ENCODE data around the gene KCNS1. TPM values are rescaled to one million over a fixed set of nuclear protein-coding genes. Genes with fewer than 3 reads are reported as not detected.

Gene KCNS1
- total RNA-seq, 1 experiment from 2014 or later, result 0.98 TPM

- H2BK120ac ChIP-seq (ENCODE audit: low read depth, low read length, poor library complexity, severe bottlenecking), result no peak overlapping the region
- TF ChIP-seq CTCF (conservative IDR thresholded peaks at IDR 0.05), result no peak
- no peak overlapping the region for H3T11ph ChIP-seq (ENCODE audit: low read length)
- no peak overlapping the region for H3K18ac ChIP-seq (ENCODE audit: insufficient read length, low read depth, low read length)
- H3K23me2 ChIP-seq (ENCODE audit: insufficient read length, low read depth, low read length, poor library complexity, severe bottlenecking), result no peaks in the 10 kb centered on the region
- peaks cover 2 to 8% (median 4%) of the 10 kb centered on the region in 3 experiments; a peak in 4 of 7 replicates for H3K36me3 Mint-ChIP-seq (ENCODE audit: insufficient read depth in 1 of 3, low read depth in 3 of 3)
- no peaks in the 10 kb centered on the region for H3K9me3 Mint-ChIP-seq
- H3K27ac Mint-ChIP-seq, result no peak overlapping the region; a peak in 2 of 7 replicates
- no peak overlapping the region for H2AK5ac ChIP-seq (ENCODE audit: insufficient read length, low read length)
- H3K4me3 Mint-ChIP-seq, result no peak overlapping the region
- H2AFZ ChIP-seq (ENCODE audit: low read length), result no peak overlapping the region
- no peak overlapping the region for H3K14ac ChIP-seq (ENCODE audit: insufficient read depth, low read length)
- no peak overlapping the region for H3K4ac ChIP-seq (ENCODE audit: low read depth, low read length)
- no peak overlapping the region for H3K9ac ChIP-seq (ENCODE audit: extremely low read depth, insufficient read length, low read length)
- H2BK15ac ChIP-seq (ENCODE audit: low read depth, low read length), result no peak overlapping the region
- no peak overlapping the region for H4K91ac ChIP-seq (ENCODE audit: insufficient read length, low read depth, low read length)
- H4K20me1 ChIP-seq (ENCODE audit: control insufficient read depth, insufficient read depth, insufficient read length), result no peaks in the 10 kb centered on the region
- no peaks in the 10 kb centered on the region for H3K27me3 Mint-ChIP-seq (ENCODE audit: low read depth)
- H4K8ac ChIP-seq (replicated peaks; ENCODE audit: insufficient read length, low read depth, low read length), result no peak overlapping the region
- peaks cover 7 to 9% of the 10 kb centered on the region in 2 experiments for H3K4me1 Mint-ChIP-seq
- H3K9me3 ChIP-seq (ENCODE audit: control insufficient read depth, low read depth, low read length), result no peaks in the 10 kb centered on the region
- H3K4me2 ChIP-seq (ENCODE audit: insufficient read depth, insufficient read length, low read length), result no peak overlapping the region
- no CpG with 5 or more reads among the region's 1 CpG for WGBS (ENCODE audit: extremely low coverage, insufficient read length, low lambda C conversion rate)
- DNase-seq, result no peak
- no peak overlapping the region for H4K5ac ChIP-seq (ENCODE audit: insufficient read length, low read depth, low read length)
- H3K23ac ChIP-seq (ENCODE audit: insufficient read length, low read depth, low read length), result no peak overlapping the region
- H3K27me3 ChIP-seq (ENCODE audit: insufficient read depth, low read length), result no peaks in the 10 kb centered on the region
- H3K27ac ChIP-seq (ENCODE audit: insufficient read length, low read depth, low read length), result no peak overlapping the region
- no peak overlapping the region for H3K56ac ChIP-seq (ENCODE audit: insufficient read length, low read depth, low read length)
- H2BK12ac ChIP-seq (ENCODE audit: insufficient read length, low read depth, low read length), result no peak overlapping the region
- no peaks in the 10 kb centered on the region for H3K4me1 ChIP-seq (ENCODE audit: insufficient read depth, low read length)
- no peaks in the 10 kb centered on the region; the same call in 1 of the 2 replicates for H3K79me2 ChIP-seq (ENCODE audit: insufficient read depth, low read length)
- no peaks in the 10 kb centered on the region for H3K79me1 ChIP-seq (ENCODE audit: insufficient read depth, low read depth, low read length, poor library complexity, severe bottlenecking)
- no peak overlapping the region for H2BK20ac ChIP-seq (ENCODE audit: low read depth, low read length, poor library complexity, severe bottlenecking)
- no peak overlapping the region for H2BK5ac ChIP-seq (ENCODE audit: insufficient read length, low read length)
These were observed 13.1 kb downstream of the KCNS1 start for GRCh38 chr20:45087814-45088213.
